Stomach (tissue), 4 donors: ENCODE results near the gene TBL1XR1.

ENCODE experiments used
- EP300 ChIP-seq: sonication (generic); formaldehyde crosslinking; IDR thresholded peaks from one replicate; pipeline ENCODE4 v1.6.1; 2017; ENCODE audit warnings: antibody characterized with exemption
- POLR2AphosphoS5 ChIP-seq, 3 donors: sonication (generic); formaldehyde crosslinking; IDR thresholded peaks; one replicate each; pipeline ENCODE4 v1.6.1; 2016; ENCODE audit warnings: antibody characterized with exemption in 3 of 3
- TF ChIP-seq, protein P1 (sequence below), 7 experiments: fragments of 450-650 bp in 4 of 7; fragments of 200-600 bp in 3 of 7; sonication (generic) in 3 of 7; IDR thresholded peaks; one replicate each; pipeline ENCODE4 v1.5.1; 2016 to 2019; ENCODE audit warnings: antibody characterized with exemption in 7 of 7, control low read depth in 2 of 7, mild to moderate bottlenecking in 1 of 7

GRCh38 chr3:177186306-177186705 is 11.0 kb downstream of the TBL1XR1 start:
- no peak for TF ChIP-seq EP300
- TF ChIP-seq POLR2AphosphoS5 (IDR thresholded peaks at IDR 0.05), result no peak
- TF ChIP-seq, protein P1, sequence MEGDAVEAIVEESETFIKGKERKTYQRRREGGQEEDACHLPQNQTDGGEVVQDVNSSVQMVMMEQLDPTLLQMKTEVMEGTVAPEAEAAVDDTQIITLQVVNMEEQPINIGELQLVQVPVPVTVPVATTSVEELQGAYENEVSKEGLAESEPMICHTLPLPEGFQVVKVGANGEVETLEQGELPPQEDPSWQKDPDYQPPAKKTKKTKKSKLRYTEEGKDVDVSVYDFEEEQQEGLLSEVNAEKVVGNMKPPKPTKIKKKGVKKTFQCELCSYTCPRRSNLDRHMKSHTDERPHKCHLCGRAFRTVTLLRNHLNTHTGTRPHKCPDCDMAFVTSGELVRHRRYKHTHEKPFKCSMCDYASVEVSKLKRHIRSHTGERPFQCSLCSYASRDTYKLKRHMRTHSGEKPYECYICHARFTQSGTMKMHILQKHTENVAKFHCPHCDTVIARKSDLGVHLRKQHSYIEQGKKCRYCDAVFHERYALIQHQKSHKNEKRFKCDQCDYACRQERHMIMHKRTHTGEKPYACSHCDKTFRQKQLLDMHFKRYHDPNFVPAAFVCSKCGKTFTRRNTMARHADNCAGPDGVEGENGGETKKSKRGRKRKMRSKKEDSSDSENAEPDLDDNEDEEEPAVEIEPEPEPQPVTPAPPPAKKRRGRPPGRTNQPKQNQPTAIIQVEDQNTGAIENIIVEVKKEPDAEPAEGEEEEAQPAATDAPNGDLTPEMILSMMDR (IDR thresholded peaks at IDR 0.05), result no peak
